Measurements from ENCODE around the gene UBFD1.
"Not testable (repeated sequence)": the region's sequence is repeated elsewhere in the genome, so short reads cannot be mapped to it uniquely, and the experiment has no call there.

UBFD1 gene

GRCh38 chr16:23567602-23568001 is 10.1 kb downstream of the UBFD1 start:
- no peak for DNase-seq (ENCODE audit: low read depth in 2 of 2)

GRCh38 chr16:23570992-23571632 is 13.6 kb downstream of the UBFD1 start:
- no peak for DNase-seq (ENCODE audit: low read depth in 2 of 2)

- DNase-seq (ENCODE audit: low read depth in 2 of 2) = no peak
Measured at GRCh38 chr16:23571895-23572294, 14.4 kb downstream of the UBFD1 start.

- DNase-seq (ENCODE audit: low read depth in 2 of 2) = no peak
Measured at GRCh38 chr16:23572394-23572793, 14.9 kb downstream of the UBFD1 start.

GRCh38 chr16:23573817-23574216 is 16.3 kb downstream of the UBFD1 start:
- DNase-seq (ENCODE audit: low read depth in 2 of 2) = no peak

- no peak for DNase-seq (ENCODE audit: low read depth in 2 of 2)
Measured at GRCh38 chr16:23575834-23576233, 18.3 kb downstream of the UBFD1 start.

- no peak for DNase-seq (ENCODE audit: low read depth in 2 of 2)
Measured at GRCh38 chr16:23577493-23577892, 20.0 kb downstream of the UBFD1 start.

- no peak for DNase-seq (ENCODE audit: low read depth in 2 of 2)
Measured at GRCh38 chr16:23578101-23578830, 20.7 kb downstream of the UBFD1 start.

- no peak for DNase-seq (ENCODE audit: low read depth in 2 of 2)
Measured at GRCh38 chr16:23579371-23579770, 21.8 kb downstream of the UBFD1 start.

- DNase-seq (ENCODE audit: low read depth in 2 of 2) = no peak
Measured at GRCh38 chr16:23580391-23580790, 22.9 kb downstream of the UBFD1 start.

- DNase-seq (ENCODE audit: low read depth in 2 of 2) = no peak
Measured at GRCh38 chr16:23581764-23582163, 24.2 kb downstream of the UBFD1 start.

GRCh38 chr16:23583271-23583670 is 25.7 kb downstream of the UBFD1 start:
- DNase-seq (ENCODE audit: low read depth in 2 of 2) = not testable (repeated sequence)

- no peak for DNase-seq (ENCODE audit: low read depth in 2 of 2)
Measured at GRCh38 chr16:23584186-23585076, 26.9 kb downstream of the UBFD1 start.

- no peak for DNase-seq (ENCODE audit: low read depth in 2 of 2)
Measured at GRCh38 chr16:23587726-23588125, 30.2 kb downstream of the UBFD1 start.

- DNase-seq (ENCODE audit: low read depth in 2 of 2) = no peak
Measured at GRCh38 chr16:23590181-23590580, 32.7 kb downstream of the UBFD1 start.

GRCh38 chr16:23594186-23594585 is 36.7 kb downstream of the UBFD1 start:
- no peak for DNase-seq (ENCODE audit: low read depth in 2 of 2)

- no peak for DNase-seq (ENCODE audit: low read depth in 2 of 2)
Measured at GRCh38 chr16:23595246-23595950, 37.9 kb downstream of the UBFD1 start.

GRCh38 chr16:23595951-23596720 is 38.6 kb downstream of the UBFD1 start, which contains the start of gene NDUFAB1:
Gene NDUFAB1, minus strand, starts transcription at chr16:23596316. Its CDS starts 26 bp downstream, at chr16:23596290.
- peak; percentile 84 to 90 for DNase-seq (ENCODE audit: low read depth in 2 of 2)

- DNase-seq (ENCODE audit: low read depth in 2 of 2) = no peak
Measured at GRCh38 chr16:23597003-23597756, 39.7 kb downstream of the UBFD1 start.

- DNase-seq (ENCODE audit: low read depth in 2 of 2) = no peak
Measured at GRCh38 chr16:23607726-23608125, 50.2 kb downstream of the UBFD1 start.
